H1 (cell line): ENCODE results near the gene KCNMB2. TPM values are rescaled to one million over a fixed set of nuclear protein-coding genes. Genes with fewer than 3 reads are reported as not detected.

ENCODE experiments used
- KDM5A ChIP-seq: fragments of 200-600 bp; IDR thresholded peaks from 2 replicates; pipeline ENCODE4 v1.7.1; 2012; ENCODE audit warnings: mild to moderate bottlenecking, low read length, inconsistent platforms, mixed read lengths
- RFX5 ChIP-seq: IDR thresholded peaks from 2 replicates; pipeline ENCODE4 v1.6.1; 2011; ENCODE audit warnings: low read depth, low read length, improper control_type of control experiment, borderline replicate concordance
- polyA plus RNA-seq, 7 experiments: library from polyadenylated mRNA; depleted of rRNA in 3 of 7; stranded (reverse) in 5 of 7; unstranded in 2 of 7; fragments of >200 nt in 5 of 7; fragments of 200-250 nt in 2 of 7; gene quantifications; 1 replicate in 5 of 7; 2 replicates in 1 of 7; 4 replicates in 1 of 7; pipeline versions ENCODE4 v1.2.1 to v1.2.3, GENCODE V29; 2011 to 2013; ENCODE audit warnings: missing spikeins in 2 of 7, mixed read lengths in 2 of 7
- total RNA-seq: library from RNA; stranded (reverse); fragmentation: NEBNext Ultra II Directional; extraction: Animal tissue kit (Norgen Biotek cat#: 25700); gene quantifications from 2 replicates; pipeline ENCODE4 v1.2.1, GENCODE V29; 2021
- TF ChIP-seq, protein P1 (sequence below): IDR thresholded peaks from 2 replicates; pipeline ENCODE4 v1.6.1; 2012; ENCODE audit warnings: low read length, inconsistent platforms

Gene KCNMB2
- total and polyA plus RNA-seq, 2 of the 8 experiments (the other 6 are each of a cell fraction or from before 2014, with no cell fraction given), result not detected

DNA sequence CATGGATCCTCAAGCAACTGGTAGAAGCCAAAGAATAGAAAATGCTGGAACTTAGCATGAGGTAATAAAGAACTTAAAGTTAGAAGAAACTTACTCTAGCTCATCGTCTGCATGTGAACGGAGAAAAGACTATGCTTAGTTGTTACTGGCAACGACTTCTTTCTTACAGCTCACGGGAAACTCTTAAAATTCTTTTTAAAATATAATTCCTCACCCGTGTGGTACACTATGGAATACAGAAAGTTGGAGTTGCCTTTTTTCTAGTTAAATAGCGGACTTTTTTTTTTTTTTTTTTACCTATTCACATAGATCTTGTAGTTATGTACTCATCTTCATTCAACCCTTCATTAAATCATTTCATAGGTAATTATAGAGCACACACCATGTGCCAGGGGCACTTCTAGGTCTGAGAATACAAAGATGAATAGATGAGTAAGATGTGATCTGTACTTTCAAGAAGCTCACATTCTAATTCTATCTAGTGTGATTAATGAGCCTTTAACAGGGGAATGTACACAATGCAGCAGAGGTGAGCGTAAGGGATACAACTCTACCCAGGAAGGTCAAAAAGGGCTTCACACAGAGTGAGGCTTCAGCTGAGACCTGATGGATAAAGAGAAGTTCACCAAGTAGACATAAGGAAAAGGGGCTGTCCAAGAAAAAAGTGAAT, 18.4 kb upstream of the KCNMB2 start (continued):
- TF ChIP-seq, protein P1, sequence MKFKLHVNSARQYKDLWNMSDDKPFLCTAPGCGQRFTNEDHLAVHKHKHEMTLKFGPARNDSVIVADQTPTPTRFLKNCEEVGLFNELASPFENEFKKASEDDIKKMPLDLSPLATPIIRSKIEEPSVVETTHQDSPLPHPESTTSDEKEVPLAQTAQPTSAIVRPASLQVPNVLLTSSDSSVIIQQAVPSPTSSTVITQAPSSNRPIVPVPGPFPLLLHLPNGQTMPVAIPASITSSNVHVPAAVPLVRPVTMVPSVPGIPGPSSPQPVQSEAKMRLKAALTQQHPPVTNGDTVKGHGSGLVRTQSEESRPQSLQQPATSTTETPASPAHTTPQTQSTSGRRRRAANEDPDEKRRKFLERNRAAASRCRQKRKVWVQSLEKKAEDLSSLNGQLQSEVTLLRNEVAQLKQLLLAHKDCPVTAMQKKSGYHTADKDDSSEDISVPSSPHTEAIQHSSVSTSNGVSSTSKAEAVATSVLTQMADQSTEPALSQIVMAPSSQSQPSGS, result no peak
- TF ChIP-seq KDM5A, result no peak
- TF ChIP-seq RFX5, result no peak
